ENCODE measurements around the gene DUSP15. TPM values are rescaled to one million over a fixed set of nuclear protein-coding genes. Genes with fewer than 3 reads are reported as not detected.

DUSP15 gene
- polyA plus RNA-seq, 1 donor from 2014 or later: 62.7 TPM

- Histone ChIP-seq H3K9me2 (ENCODE audit: insufficient read depth, low read length) (no peaks in the 10 kb centered on the region), H3K9ac (ENCODE audit: low read length) (no peak overlapping the region), H3K4me2 (ENCODE audit: low read length) (no peak overlapping the region), H3K79me2 (replicated peaks; ENCODE audit: insufficient read depth, low read length) (no peaks in the 10 kb centered on the region), H3K4me3 (ENCODE audit: low read length) (peak overlapping the region; percentile 75), H3K36me3 (ENCODE audit: insufficient read depth, low read length) (no peaks in the 10 kb centered on the region), H3K27ac (ENCODE audit: low read length) (no peak overlapping the region), H2AFZ (ENCODE audit: low read depth, low read length) (no peak overlapping the region), H4K20me1 (ENCODE audit: insufficient read depth) (no peaks in the 10 kb centered on the region), H3K27me3 (ENCODE audit: insufficient read depth, low read depth, low read length) (no peaks in the 10 kb centered on the region), H3K9me3 (ENCODE audit: low read length) (no peaks in the 10 kb centered on the region), H3F3A (ENCODE audit: insufficient read depth, low read length, poor library complexity, severe bottlenecking) (peaks cover 8% of the 10 kb centered on the region)
- TF ChIP-seq, protein P1, sequence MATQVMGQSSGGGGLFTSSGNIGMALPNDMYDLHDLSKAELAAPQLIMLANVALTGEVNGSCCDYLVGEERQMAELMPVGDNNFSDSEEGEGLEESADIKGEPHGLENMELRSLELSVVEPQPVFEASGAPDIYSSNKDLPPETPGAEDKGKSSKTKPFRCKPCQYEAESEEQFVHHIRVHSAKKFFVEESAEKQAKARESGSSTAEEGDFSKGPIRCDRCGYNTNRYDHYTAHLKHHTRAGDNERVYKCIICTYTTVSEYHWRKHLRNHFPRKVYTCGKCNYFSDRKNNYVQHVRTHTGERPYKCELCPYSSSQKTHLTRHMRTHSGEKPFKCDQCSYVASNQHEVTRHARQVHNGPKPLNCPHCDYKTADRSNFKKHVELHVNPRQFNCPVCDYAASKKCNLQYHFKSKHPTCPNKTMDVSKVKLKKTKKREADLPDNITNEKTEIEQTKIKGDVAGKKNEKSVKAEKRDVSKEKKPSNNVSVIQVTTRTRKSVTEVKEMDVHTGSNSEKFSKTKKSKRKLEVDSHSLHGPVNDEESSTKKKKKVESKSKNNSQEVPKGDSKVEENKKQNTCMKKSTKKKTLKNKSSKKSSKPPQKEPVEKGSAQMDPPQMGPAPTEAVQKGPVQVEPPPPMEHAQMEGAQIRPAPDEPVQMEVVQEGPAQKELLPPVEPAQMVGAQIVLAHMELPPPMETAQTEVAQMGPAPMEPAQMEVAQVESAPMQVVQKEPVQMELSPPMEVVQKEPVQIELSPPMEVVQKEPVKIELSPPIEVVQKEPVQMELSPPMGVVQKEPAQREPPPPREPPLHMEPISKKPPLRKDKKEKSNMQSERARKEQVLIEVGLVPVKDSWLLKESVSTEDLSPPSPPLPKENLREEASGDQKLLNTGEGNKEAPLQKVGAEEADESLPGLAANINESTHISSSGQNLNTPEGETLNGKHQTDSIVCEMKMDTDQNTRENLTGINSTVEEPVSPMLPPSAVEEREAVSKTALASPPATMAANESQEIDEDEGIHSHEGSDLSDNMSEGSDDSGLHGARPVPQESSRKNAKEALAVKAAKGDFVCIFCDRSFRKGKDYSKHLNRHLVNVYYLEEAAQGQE (IDR thresholded peaks at IDR 0.05; ENCODE audit: borderline replicate concordance): no peak
- TF ChIP-seq MXI1 (conservative IDR thresholded peaks at IDR 0.05; ENCODE audit: poor library complexity, severe bottlenecking): no peak
- no peak for TF ChIP-seq SMC3 (conservative IDR thresholded peaks at IDR 0.05; ENCODE audit: poor library complexity)
- no peak for TF ChIP-seq POLR2AphosphoS5 (IDR thresholded peaks at IDR 0.05)
- TF ChIP-seq, protein P2, sequence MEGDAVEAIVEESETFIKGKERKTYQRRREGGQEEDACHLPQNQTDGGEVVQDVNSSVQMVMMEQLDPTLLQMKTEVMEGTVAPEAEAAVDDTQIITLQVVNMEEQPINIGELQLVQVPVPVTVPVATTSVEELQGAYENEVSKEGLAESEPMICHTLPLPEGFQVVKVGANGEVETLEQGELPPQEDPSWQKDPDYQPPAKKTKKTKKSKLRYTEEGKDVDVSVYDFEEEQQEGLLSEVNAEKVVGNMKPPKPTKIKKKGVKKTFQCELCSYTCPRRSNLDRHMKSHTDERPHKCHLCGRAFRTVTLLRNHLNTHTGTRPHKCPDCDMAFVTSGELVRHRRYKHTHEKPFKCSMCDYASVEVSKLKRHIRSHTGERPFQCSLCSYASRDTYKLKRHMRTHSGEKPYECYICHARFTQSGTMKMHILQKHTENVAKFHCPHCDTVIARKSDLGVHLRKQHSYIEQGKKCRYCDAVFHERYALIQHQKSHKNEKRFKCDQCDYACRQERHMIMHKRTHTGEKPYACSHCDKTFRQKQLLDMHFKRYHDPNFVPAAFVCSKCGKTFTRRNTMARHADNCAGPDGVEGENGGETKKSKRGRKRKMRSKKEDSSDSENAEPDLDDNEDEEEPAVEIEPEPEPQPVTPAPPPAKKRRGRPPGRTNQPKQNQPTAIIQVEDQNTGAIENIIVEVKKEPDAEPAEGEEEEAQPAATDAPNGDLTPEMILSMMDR (IDR thresholded peaks at IDR 0.05; ENCODE audit: poor library complexity, severe bottlenecking): no peak
- TF ChIP-seq EZH2 (IDR thresholded peaks at IDR 0.05; ENCODE audit: borderline replicate concordance, insufficient read depth, low read length, poor library complexity, severe bottlenecking): no peak
- TF ChIP-seq EP300 (conservative IDR thresholded peaks at IDR 0.05; ENCODE audit: poor library complexity, severe bottlenecking): no peak
- TF ChIP-seq TAF1 (IDR thresholded peaks at IDR 0.05; ENCODE audit: low read depth): no peak
- TF ChIP-seq RAD21 (conservative IDR thresholded peaks at IDR 0.05): no peak
Observed at GRCh38 chr20:31859998-31860380, 10.3 kb downstream of the DUSP15 start.

- no peaks in the 10 kb centered on the region for H3K27me3 ChIP-seq (ENCODE audit: insufficient read depth, low read depth, low read length)
- no peak overlapping the region for H3K27ac ChIP-seq (ENCODE audit: low read length)
- H3K9me3 ChIP-seq (ENCODE audit: low read length): no peaks in the 10 kb centered on the region
- H3K9me2 ChIP-seq (ENCODE audit: insufficient read depth, low read length): no peaks in the 10 kb centered on the region
- no peak overlapping the region for H3K4me2 ChIP-seq (ENCODE audit: low read length)
- no peaks in the 10 kb centered on the region for H4K20me1 ChIP-seq (ENCODE audit: insufficient read depth)
- H3F3A ChIP-seq (ENCODE audit: insufficient read depth, low read length, poor library complexity, severe bottlenecking): peaks cover 8% of the 10 kb centered on the region
- no peak overlapping the region for H3K9ac ChIP-seq (ENCODE audit: low read length)
- no peaks in the 10 kb centered on the region for H3K36me3 ChIP-seq (ENCODE audit: insufficient read depth, low read length)
- no peak overlapping the region for H2AFZ ChIP-seq (ENCODE audit: low read depth, low read length)
- TF ChIP-seq POLR2AphosphoS5 (IDR thresholded peaks at IDR 0.05) (no peak), EP300 (conservative IDR thresholded peaks at IDR 0.05; ENCODE audit: poor library complexity, severe bottlenecking) (no peak), TAF1 (IDR thresholded peaks at IDR 0.05; ENCODE audit: low read depth) (no peak), SMC3 (conservative IDR thresholded peaks at IDR 0.05; ENCODE audit: poor library complexity) (no peak), RAD21 (conservative IDR thresholded peaks at IDR 0.05) (no peak), EZH2 (IDR thresholded peaks at IDR 0.05; ENCODE audit: borderline replicate concordance, insufficient read depth, low read length, poor library complexity, severe bottlenecking) (no peak), MXI1 (conservative IDR thresholded peaks at IDR 0.05; ENCODE audit: poor library complexity, severe bottlenecking) (no peak)
- TF ChIP-seq, protein P1 (IDR thresholded peaks at IDR 0.05; ENCODE audit: borderline replicate concordance): no peak
- TF ChIP-seq, protein P2 (IDR thresholded peaks at IDR 0.05; ENCODE audit: poor library complexity, severe bottlenecking): no peak
- no peaks in the 10 kb centered on the region for H3K79me2 ChIP-seq (replicated peaks; ENCODE audit: insufficient read depth, low read length)
- H3K4me3 ChIP-seq (ENCODE audit: low read length): no peak overlapping the region
Observed at GRCh38 chr20:31859266-31859997, 10.9 kb downstream of the DUSP15 start.
